ENCODE results near the gene TMTC2. TPM values are rescaled to one million over a fixed set of nuclear protein-coding genes. Genes with fewer than 3 reads are reported as not detected.

TMTC2 gene
- total RNA-seq, 6 experiments from 2014 or later, result 0.75 to 3.2 (median 1.1) TPM

GRCh38 chr12:82867762-82868500 is 181.2 kb downstream of the TMTC2 start:
- Mint-ChIP-seq H3K36me3 (ENCODE audit: low read depth) (no peaks in the 10 kb centered on the region), H3K4me1 (ENCODE audit: low read depth) (no peaks in the 10 kb centered on the region), H3K4me3 (no peak overlapping the region), H3K27ac (no peak overlapping the region), H3K9me3 (peaks cover 33% of the 10 kb centered on the region), H3K27me3 (ENCODE audit: insufficient read depth) (peaks cover 1% of the 10 kb centered on the region; the same call in 1 of the 2 replicates)
- no peak for TF ChIP-seq CTCF (IDR thresholded peaks at IDR 0.05)
- no peak for DNase-seq

- no peak overlapping the region for H3K27ac Mint-ChIP-seq
- H3K4me1 Mint-ChIP-seq (ENCODE audit: low read depth), result no peaks in the 10 kb centered on the region
- DNase-seq, result no peak
- TF ChIP-seq CTCF (IDR thresholded peaks at IDR 0.05), result no peak
- H3K27me3 Mint-ChIP-seq (ENCODE audit: insufficient read depth), result no peaks in the 10 kb centered on the region
- peaks cover 24% of the 10 kb centered on the region for H3K9me3 Mint-ChIP-seq
- no peaks in the 10 kb centered on the region for H3K36me3 Mint-ChIP-seq (ENCODE audit: low read depth)
- H3K4me3 Mint-ChIP-seq, result no peak overlapping the region
These were observed 184.2 kb downstream of the TMTC2 start for GRCh38 chr12:82870771-82871377.

- peaks cover 18% of the 10 kb centered on the region for H3K9me3 Mint-ChIP-seq
- no peak for TF ChIP-seq CTCF (IDR thresholded peaks at IDR 0.05)
- no peaks in the 10 kb centered on the region for H3K27me3 Mint-ChIP-seq (ENCODE audit: insufficient read depth)
- no peaks in the 10 kb centered on the region for H3K4me1 Mint-ChIP-seq (ENCODE audit: low read depth)
- H3K4me3 Mint-ChIP-seq, result no peak overlapping the region
- H3K36me3 Mint-ChIP-seq (ENCODE audit: low read depth), result no peaks in the 10 kb centered on the region
- no peak overlapping the region for H3K27ac Mint-ChIP-seq
- no peak for DNase-seq
These were observed 185.4 kb downstream of the TMTC2 start for GRCh38 chr12:82872088-82872487.

GRCh38 chr12:82873309-82873708 is 186.6 kb downstream of the TMTC2 start:
- peaks cover 22% of the 10 kb centered on the region for H3K9me3 Mint-ChIP-seq
- no peak for DNase-seq
- no peak for TF ChIP-seq CTCF (IDR thresholded peaks at IDR 0.05)
- no peak overlapping the region for H3K27ac Mint-ChIP-seq
- H3K4me3 Mint-ChIP-seq, result no peak overlapping the region
- H3K4me1 Mint-ChIP-seq (ENCODE audit: low read depth), result no peaks in the 10 kb centered on the region
- H3K27me3 Mint-ChIP-seq (ENCODE audit: insufficient read depth), result no peaks in the 10 kb centered on the region; the same call in 1 of the 2 replicates
- no peaks in the 10 kb centered on the region for H3K36me3 Mint-ChIP-seq (ENCODE audit: low read depth)

- Mint-ChIP-seq H3K4me1 (ENCODE audit: low read depth) (no peaks in the 10 kb centered on the region), H3K36me3 (ENCODE audit: low read depth) (no peaks in the 10 kb centered on the region), H3K27ac (no peak overlapping the region), H3K4me3 (no peak overlapping the region), H3K27me3 (ENCODE audit: insufficient read depth) (no peaks in the 10 kb centered on the region; the same call in 1 of the 2 replicates), H3K9me3 (peaks cover 23% of the 10 kb centered on the region)
- no peak for TF ChIP-seq CTCF (IDR thresholded peaks at IDR 0.05)
- no peak for DNase-seq
These were observed 187.2 kb downstream of the TMTC2 start for GRCh38 chr12:82873951-82874350.
